Activated CD4-positive, alpha-beta T cell treated with anti-CD3 and anti-CD28 coated beads for 48 hours (primary cell): ENCODE results near the gene DAB2IP.

Experiments used
- DNase-seq: peaks from one replicate; pipeline ENCODE4 v3.0.0-alpha.2; 2020

Gene DAB2IP

GRCh38 chr9:121807069-121807822, 155.8 kb downstream of the DAB2IP start:
- no peak for DNase-seq

GRCh38 chr9:121807823-121808278, 156.4 kb downstream of the DAB2IP start:
- DNase-seq = no peak

- DNase-seq = no peak
These were observed 157.3 kb downstream of the DAB2IP start for GRCh38 chr9:121808781-121809180.

DNA sequence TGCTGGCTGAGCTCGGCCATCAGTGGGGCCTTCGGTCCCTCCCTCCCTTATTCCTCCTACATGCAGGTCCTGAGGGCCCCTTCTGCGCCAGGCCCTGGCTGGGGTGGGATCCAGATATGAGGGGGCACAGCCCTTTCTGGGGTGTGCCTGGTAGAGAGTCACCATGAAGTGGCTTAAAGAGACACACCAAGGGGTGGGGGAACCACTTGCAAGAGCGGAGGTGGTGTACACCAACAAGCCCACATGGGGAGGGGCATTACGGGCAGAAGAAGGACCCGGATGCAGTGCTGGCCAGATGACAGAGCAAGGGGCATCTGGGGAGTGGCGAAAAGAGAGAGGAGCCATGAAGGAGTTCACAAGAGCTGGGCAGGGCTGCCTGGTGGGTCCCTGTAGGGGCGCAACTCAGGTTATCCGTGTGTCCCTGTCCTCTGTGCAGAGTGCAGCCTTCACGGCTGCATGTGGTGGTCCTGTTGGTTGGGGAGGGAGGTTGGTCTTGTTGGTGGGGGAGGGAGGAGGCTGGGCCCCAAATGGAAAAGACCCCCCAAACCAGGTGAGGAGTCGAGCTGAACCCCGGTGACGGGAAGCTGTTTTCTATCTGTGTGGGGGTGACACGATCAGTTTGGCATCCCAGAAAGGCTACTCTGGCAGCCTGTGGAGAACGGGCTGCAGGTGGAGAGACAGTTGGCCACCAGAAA, 158.1 kb downstream of the DAB2IP start:
- no peak for DNase-seq

DNA sequence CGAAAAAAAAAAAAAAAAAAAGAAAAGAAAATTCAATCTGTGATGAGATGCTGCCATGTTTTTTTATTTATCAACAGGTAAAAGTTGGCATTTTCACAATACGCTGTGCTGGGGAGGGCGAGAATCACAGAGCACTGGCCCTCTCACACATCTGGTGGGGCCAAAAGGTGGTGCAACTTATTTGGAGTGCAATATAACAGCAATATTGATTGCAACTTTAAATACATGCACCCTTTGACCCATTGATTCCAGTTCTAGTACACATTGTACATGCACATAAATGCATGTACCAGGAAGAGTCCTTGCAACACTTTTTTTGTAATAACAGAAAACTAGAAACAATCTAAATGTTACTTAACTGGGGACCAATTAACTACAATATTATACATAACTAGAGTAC, 159.1 kb downstream of the DAB2IP start:
- DNase-seq = no peak

GRCh38 chr9:121811140-121811539, 159.7 kb downstream of the DAB2IP start:
- DNase-seq = no peak

DNA sequence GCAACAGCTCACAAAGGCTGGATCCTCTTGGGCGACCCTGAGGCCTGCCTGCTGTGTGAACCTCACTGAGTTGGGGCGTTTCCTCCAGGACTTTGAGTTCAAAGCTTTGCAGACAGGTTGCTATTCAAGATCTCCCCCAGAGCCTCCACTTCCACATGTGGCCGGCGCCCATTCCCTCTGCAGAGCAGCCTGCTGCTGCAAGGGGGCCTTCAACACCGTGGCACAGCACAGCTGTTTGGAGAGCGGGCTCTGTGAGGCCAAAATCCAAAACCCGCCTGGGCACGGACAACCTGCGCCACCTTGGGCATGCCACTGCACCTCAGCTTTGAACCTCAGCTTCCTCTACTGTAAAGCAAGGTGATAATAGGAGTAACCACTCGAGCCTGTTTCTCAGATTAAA, 160.3 kb downstream of the DAB2IP start:
- no peak for DNase-seq

DNA sequence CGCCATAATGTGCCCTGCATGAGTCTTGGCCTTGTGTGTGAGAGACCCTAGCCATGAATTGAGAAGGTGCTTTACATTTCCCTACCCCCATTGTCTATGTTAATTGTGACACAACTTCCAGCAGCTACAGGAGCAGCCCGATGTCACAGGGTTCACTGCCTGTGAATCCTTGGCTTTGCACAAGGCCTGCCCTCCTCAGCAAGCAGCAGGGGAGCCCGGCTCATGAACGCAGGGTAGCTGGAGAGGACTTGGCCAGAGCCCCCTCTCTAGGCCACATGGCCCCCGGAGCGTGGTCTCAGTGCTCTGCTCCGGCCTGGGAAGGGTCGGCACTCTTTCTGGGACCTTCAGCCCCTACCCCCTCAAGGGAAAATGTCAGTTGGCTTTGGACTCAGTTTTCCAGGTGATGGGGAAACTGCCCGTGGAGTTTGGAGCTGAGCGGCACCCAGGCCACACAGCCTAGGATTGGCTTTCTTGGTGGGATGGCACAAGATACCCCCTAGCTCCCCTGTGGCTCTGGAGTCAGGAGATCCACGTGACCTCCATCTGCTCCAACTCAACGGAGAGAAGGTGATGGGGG, 160.8 kb downstream of the DAB2IP start:
- no peak for DNase-seq

- no peak for DNase-seq
These were observed 162.2 kb downstream of the DAB2IP start for GRCh38 chr9:121813519-121814210.

GRCh38 chr9:121814594-121814993, 163.2 kb downstream of the DAB2IP start:
- no peak for DNase-seq

GRCh38 chr9:121815084-121815483, 163.7 kb downstream of the DAB2IP start:
- no peak for DNase-seq

GRCh38 chr9:121815546-121816448, 164.4 kb downstream of the DAB2IP start:
- no peak for DNase-seq

- no peak for DNase-seq
These were observed 165.0 kb downstream of the DAB2IP start for GRCh38 chr9:121816449-121816817.

GRCh38 chr9:121816845-121817450, 165.5 kb downstream of the DAB2IP start:
- no peak for DNase-seq

DNA sequence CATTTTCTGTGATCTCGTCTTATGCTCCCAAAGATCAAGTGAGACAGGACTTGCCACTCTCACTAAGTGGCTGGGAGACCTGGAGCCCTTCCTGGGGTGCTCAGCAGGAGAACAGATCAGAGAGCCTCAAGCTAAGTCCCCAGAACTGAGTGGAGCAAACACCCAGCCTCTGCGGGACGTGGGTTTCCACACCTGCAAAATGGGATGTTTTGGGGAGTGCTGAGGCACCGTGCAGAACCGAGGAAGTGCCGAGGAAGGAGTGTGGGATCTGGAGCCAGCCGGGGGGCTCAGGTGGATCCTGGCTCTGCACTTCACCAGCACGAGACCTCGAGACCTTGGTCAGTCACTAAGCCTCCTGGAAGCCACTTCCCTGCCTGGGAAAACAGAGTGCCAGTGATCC, 166.0 kb downstream of the DAB2IP start:
- DNase-seq = no peak

DNA sequence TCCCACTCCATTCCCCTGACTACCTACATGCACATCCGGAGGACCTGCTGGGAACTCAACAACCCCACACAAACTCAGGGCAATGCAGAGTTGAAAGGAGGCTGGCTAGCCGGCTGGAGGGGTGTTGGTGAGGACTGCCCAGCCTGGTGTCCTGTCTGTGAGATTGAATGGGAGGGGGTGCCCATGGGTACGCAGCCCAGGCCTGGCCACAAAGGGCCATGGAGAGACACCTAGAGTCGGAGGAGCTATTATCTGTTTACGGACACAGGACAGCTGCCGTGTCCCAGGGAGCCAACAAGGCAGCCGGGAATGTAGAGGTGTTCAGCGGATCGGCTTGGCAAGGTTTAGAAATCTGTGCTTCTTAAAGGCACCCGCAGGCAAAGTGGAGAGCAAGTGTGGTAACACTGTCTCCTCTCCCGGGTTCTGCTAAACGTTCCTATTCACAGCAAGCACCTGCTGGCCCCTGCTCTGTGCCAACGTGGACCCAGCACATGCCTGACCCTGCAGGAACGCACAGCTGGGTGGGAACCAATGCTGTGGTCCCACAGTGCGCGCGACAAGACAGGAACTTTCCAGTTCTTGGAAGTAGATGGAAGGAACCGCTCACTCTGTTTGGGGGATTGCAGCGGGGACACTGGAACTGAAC, 166.7 kb downstream of the DAB2IP start:
- no peak for DNase-seq

- DNase-seq = no peak
These were observed 167.5 kb downstream of the DAB2IP start for GRCh38 chr9:121818841-121819427.

DNA sequence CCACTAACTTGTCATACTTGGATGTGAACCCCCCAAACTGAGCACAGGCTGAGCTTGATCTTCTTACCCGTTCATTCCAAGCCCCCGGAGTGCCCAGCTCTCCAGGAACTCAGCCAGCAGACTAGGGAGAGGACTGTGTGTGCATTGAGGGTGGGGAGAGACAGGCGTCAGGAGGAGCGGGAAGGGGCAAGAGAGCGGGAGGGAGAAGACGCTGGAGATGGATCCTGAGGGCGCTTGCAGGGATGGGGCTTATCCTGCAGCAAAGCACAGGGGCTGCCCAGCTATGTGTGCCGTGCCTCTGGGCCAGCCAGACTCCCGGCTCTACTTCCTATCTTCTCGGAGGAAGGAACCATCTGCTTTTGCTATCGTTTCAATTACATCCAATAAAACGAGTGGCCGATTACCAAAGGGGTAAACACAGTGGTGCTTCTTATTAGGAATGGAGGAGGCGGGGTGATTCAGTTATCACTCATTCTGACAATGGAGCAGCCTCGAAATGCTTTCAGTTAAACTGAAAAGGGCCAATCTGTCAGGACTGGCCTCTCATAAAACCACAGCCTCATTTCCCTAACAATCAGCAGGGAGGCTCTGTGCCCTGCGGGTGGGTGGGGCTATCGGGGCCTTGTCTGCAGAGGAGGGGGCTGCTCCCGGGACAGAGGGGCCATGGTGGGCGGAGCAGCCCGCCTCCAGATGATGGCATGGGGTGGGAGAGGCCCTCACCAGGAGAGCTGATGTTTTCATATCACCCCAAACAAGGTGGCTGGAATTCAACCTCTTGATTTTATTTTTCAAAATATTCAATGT, 168.2 kb downstream of the DAB2IP start:
- DNase-seq = no peak

- no peak for DNase-seq
These were observed 169.0 kb downstream of the DAB2IP start for GRCh38 chr9:121820286-121821005.
